Transverse colon (tissue), 4 donors: Measurements from ENCODE around the gene SKAP2. TPM values are rescaled to one million over a fixed set of nuclear protein-coding genes. Genes with fewer than 3 reads are reported as not detected.

Source experiments
- DNase-seq: peaks from one replicate; pipeline ENCODE4 v3.0.0-alpha.2; 2019
- H3K27ac ChIP-seq, 4 donors: fragments of 200-600 bp; sonication (generic); 2 replicates each; pipeline ENCODE4 v1.5.1; 2016 to 2018; ENCODE audit warnings: inconsistent platforms in 4 of 4
- H3K27me3 ChIP-seq: fragments of 200-600 bp; sonication (generic); 2 replicates; pipeline ENCODE4 v1.5.1; 2017; ENCODE audit warnings: inconsistent platforms
- H3K36me3 ChIP-seq, 4 donors: fragments of 200-600 bp; sonication (generic); 2 replicates each; pipeline ENCODE4 v1.5.1; 2017 to 2019; ENCODE audit warnings: inconsistent platforms in 4 of 4
- H3K4me1 ChIP-seq, 4 donors: fragments of 200-600 bp; sonication (generic); 2 replicates each; pipeline ENCODE4 v1.5.1; 2017 to 2020; ENCODE audit warnings: inconsistent platforms in 4 of 4
- H3K4me3 ChIP-seq, 4 donors: fragments of 200-600 bp; sonication (generic); 1 replicate in 1 of 4; 2 replicates in 3 of 4; pipeline versions ENCODE4 v1.5.1 to v1.6.1; 2017 to 2019; ENCODE audit warnings: inconsistent platforms in 4 of 4
- H3K9me3 ChIP-seq, 2 donors: fragments of 200-600 bp; sonication (generic); 2 replicates each; pipeline ENCODE4 v1.5.1; 2017 to 2019; ENCODE audit warnings: inconsistent platforms in 2 of 2
- CTCF ChIP-seq, 5 experiments: fragments of 200-600 bp in 3 of 5; fragments of 450-650 bp in 2 of 5; sonication (generic) in 3 of 5; IDR thresholded peaks; 1 replicate in 2 of 5; 2 replicates in 3 of 5; pipeline ENCODE4 v1.5.1; 2016 to 2017; ENCODE audit warnings: antibody characterized with exemption in 5 of 5, inconsistent platforms in 3 of 5, mild to moderate bottlenecking in 2 of 5, moderate library complexity in 1 of 5
- EP300 ChIP-seq: sonication (generic); formaldehyde crosslinking; IDR thresholded peaks from one replicate; pipeline ENCODE4 v1.6.1; 2017; ENCODE audit warnings: antibody characterized with exemption, low read depth
- POLR2A ChIP-seq: fragments of 450-650 bp; IDR thresholded peaks from one replicate; pipeline ENCODE4 v1.6.1; 2016; ENCODE audit warnings: antibody characterized with exemption, mild to moderate bottlenecking, moderate library complexity
- POLR2AphosphoS5 ChIP-seq, 3 donors: sonication (generic); formaldehyde crosslinking; IDR thresholded peaks; one replicate each; pipeline ENCODE4 v1.6.1; 2016; ENCODE audit warnings: antibody characterized with exemption in 3 of 3
- WGBS, 2 donors: methylation state at CpG; one replicate each; pipeline ENCODE4 v1.1.5; 2018; ENCODE audit warnings: low coverage in 1 of 2; 5-methylcytosine and 5-hydroxymethylcytosine counted together
- in situ Hi-C, 4 donors: fragments of 200-750 bp; cut with MboI; loops; one replicate each; pipeline versions ENCODE4 v1.15.0 to v1.15.1; 2017; ENCODE audit warnings: low sequenced_read_pairs in 3 of 4, low pct_ligation_motif_present in 1 of 4, low pct_unique_long_range_greater_than_20kb in 1 of 4
- intact Hi-C: fragments of 100-400 bp; cut with DNase I; formaldehyde crosslinking; loops from one replicate; pipeline ENCODE4 v1.15.1; 2023; ENCODE audit warnings: low total_unique reads
- total RNA-seq, 4 donors: library from RNA; depleted of rRNA; stranded (reverse); fragments of >200 nt; gene quantifications; one replicate each; pipeline ENCODE4 v1.1.0, GENCODE V29; 2016

Gene SKAP2
- total RNA-seq, 4 donors from 2014 or later = 2.6 to 35.2 (median 23.8) TPM

- in situ Hi-C loops = loop anchor here in 1 of 4 donors (25.0 kb wide), 1 partner anchor 114 kb away; no protein-coding TSS in a partner anchor
- Histone ChIP-seq H3K4me3 (no peak overlapping the region), H3K36me3 (no peaks in the 10 kb centered on the region), H3K27ac (no peak overlapping the region), H3K4me1 (no peaks in the 10 kb centered on the region), H3K9me3 (no peaks in the 10 kb centered on the region), H3K27me3 (no peaks in the 10 kb centered on the region)
- TF ChIP-seq EP300 (no peak), POLR2A (no peak), CTCF (IDR thresholded peaks at IDR 0.05) (no peak), POLR2AphosphoS5 (IDR thresholded peaks at IDR 0.05) (no peak)
- no peak for DNase-seq
- intact Hi-C loops = no loop called here
- WGBS, 2 donors = 55% methylated on average over 5 of the region's 5 CpGs; no CpG with 5 or more reads in 1 of the 2 donors
These were observed 141.3 kb downstream of the SKAP2 start for GRCh38 chr7:26723129-26723528.

GRCh38 chr7:26721450-26721849, 142.9 kb downstream of the SKAP2 start:
- H3K36me3 ChIP-seq = no peaks in the 10 kb centered on the region
- H3K9me3 ChIP-seq = no peaks in the 10 kb centered on the region
- no peaks in the 10 kb centered on the region for H3K4me1 ChIP-seq
- H3K27ac ChIP-seq = no peak overlapping the region
- H3K27me3 ChIP-seq = no peaks in the 10 kb centered on the region
- DNase-seq = no peak
- H3K4me3 ChIP-seq = no peak overlapping the region
- no peak for TF ChIP-seq POLR2AphosphoS5 (IDR thresholded peaks at IDR 0.05)
- no peak for TF ChIP-seq EP300
- TF ChIP-seq POLR2A = no peak
- no peak for TF ChIP-seq CTCF (IDR thresholded peaks at IDR 0.05)
- intact Hi-C loops = no loop called here
- in situ Hi-C loops = loop anchor here in 1 of 4 donors (25.0 kb wide), 1 partner anchor 116 kb away; no protein-coding TSS in a partner anchor

GRCh38 chr7:26718063-26718462, 146.3 kb downstream of the SKAP2 start:
- intact Hi-C loops = no loop called here
- Histone ChIP-seq H3K9me3 (no peaks in the 10 kb centered on the region), H3K36me3 (no peaks in the 10 kb centered on the region), H3K27ac (no peak overlapping the region), H3K4me1 (no peaks in the 10 kb centered on the region), H3K4me3 (no peak overlapping the region), H3K27me3 (no peaks in the 10 kb centered on the region)
- no peak for DNase-seq
- in situ Hi-C loops = loop anchor here in 1 of 4 donors (25.0 kb wide), 1 partner anchor 119 kb away; no protein-coding TSS in a partner anchor
- WGBS, 2 donors = 95 to 100% methylated on average over 1 of the region's 1 CpG
- TF ChIP-seq POLR2A (no peak), POLR2AphosphoS5 (IDR thresholded peaks at IDR 0.05) (no peak), EP300 (no peak), CTCF (IDR thresholded peaks at IDR 0.05) (no peak)

GRCh38 chr7:26714438-26714837, 150.0 kb downstream of the SKAP2 start:
- intact Hi-C loops (no loop called here), in situ Hi-C loops (loop anchor here in 1 of 4 donors (25.0 kb wide), 1 partner anchor 123 kb away; no protein-coding TSS in a partner anchor)
- DNase-seq = no peak

More at GRCh38 chr7:26714438-26714837, 150.0 kb downstream of the SKAP2 start:
- Histone ChIP-seq H3K27ac (no peak overlapping the region), H3K27me3 (no peaks in the 10 kb centered on the region), H3K9me3 (no peaks in the 10 kb centered on the region), H3K4me1 (peaks cover 0 to 10% (median 0%) of the 10 kb centered on the region in 4 donors), H3K4me3 (no peak overlapping the region), H3K36me3 (no peaks in the 10 kb centered on the region)
- no peak for TF ChIP-seq EP300
- no peak for TF ChIP-seq POLR2A
- TF ChIP-seq POLR2AphosphoS5 (IDR thresholded peaks at IDR 0.05) = no peak
- no peak for TF ChIP-seq CTCF (IDR thresholded peaks at IDR 0.05)
- 85 to 92% methylated on average over 3 of the region's 3 CpGs for WGBS, 2 donors
